LNCAP (cell line): ENCODE measurements around the gene CD55.

Experiments used
- TF ChIP-seq, protein P1 (sequence below): fragments of 450-650 bp; IDR thresholded peaks from 2 replicates; pipeline ENCODE4 v1.5.1; 2017; ENCODE audit warnings: mild to moderate bottlenecking

The CD55 gene

DNA sequence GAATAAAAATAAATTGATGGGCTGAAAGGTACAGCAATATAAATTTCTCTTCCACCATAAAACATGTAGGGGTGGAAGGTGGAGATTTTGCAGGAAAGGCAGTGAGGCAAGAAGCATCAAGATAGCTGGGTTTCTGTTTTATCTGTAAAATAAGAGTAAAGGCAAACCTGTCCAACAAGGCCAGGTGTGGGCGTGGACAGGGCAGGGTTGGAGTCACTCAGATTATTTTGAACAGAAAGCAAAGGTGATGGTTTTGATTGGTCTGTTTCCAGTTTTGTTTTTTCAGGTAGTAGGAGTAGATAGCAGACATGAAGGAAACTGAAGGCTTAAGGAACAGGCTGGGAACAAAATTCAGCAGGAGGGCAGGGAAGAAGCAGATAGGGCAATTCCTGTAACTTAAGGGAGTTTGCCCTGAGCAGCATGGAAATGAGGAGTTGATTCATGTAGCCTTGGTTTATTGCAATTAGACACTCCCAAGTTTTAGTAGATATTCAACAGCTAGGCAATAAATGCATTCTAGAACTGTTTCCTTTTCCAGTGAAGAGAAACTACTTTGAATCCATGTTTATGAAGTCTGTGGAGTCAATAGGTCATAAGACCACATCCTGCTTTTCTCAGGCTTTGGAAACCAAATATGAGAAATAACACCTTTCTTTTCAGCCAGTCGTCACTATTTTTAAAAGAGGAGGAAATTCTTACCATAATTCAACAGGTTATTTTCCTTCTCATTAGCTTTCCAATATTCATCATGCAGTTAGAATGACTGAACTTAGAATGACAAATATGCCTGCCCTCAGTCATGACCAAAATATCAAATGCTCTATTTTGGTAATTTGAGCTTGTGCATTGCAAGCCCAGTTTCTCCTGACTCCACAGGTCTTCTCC lies 38.7 kb upstream of the CD55 start:
- TF ChIP-seq, protein P1, sequence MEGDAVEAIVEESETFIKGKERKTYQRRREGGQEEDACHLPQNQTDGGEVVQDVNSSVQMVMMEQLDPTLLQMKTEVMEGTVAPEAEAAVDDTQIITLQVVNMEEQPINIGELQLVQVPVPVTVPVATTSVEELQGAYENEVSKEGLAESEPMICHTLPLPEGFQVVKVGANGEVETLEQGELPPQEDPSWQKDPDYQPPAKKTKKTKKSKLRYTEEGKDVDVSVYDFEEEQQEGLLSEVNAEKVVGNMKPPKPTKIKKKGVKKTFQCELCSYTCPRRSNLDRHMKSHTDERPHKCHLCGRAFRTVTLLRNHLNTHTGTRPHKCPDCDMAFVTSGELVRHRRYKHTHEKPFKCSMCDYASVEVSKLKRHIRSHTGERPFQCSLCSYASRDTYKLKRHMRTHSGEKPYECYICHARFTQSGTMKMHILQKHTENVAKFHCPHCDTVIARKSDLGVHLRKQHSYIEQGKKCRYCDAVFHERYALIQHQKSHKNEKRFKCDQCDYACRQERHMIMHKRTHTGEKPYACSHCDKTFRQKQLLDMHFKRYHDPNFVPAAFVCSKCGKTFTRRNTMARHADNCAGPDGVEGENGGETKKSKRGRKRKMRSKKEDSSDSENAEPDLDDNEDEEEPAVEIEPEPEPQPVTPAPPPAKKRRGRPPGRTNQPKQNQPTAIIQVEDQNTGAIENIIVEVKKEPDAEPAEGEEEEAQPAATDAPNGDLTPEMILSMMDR, result no peak

DNA sequence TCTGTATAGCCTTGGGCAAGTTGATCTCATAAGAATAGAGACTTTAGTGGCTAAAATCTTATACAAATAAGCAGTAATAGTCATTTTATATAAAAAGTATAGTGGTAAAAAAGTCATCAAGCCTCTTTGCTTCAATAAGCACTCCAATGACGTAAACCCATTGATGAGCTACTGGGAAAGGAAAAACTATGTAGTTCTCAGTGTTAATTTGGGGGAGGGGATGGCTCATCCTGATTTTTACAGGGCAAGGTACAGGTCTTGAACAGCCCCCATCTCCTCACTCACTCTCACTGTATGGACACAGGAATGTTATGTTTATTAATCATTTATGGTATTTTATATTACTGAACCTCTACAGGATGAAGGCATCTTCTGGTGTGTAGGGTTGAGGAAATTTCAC lies 38.1 kb upstream of the CD55 start:
- TF ChIP-seq, protein P1, result no peak

DNA sequence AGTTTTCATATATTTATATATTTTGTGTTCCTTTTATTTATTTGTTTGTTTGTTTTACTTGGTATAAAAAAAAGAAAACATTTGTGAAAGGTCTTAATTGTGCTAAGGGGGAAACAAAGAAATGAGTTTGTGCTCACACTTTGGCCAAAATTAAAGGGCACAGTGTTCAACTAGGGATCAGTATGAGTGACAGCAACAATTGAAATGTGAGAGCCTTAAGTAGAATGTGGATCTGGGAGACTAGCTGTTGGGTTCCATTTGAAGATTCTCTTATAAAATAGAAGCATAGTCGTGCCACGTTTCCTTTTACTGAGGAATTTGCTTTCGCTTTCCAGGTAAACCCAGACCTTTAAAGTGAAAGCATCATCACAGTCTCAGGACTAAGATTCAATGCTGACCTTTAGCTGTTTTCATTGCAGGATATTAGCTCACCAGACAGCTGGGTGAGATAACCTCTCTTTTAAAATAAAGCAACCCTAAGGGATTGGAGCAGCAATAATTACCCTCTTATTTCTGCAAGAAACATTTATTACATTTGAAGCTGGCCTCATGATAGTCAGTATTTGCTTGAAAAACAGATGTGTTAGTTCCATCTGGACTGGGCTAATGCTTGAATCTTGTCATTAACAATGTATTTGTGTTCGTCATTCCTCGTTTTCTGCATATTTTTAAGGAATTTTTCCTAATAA lies 37.1 kb upstream of the CD55 start:
- TF ChIP-seq, protein P1, result no peak

DNA sequence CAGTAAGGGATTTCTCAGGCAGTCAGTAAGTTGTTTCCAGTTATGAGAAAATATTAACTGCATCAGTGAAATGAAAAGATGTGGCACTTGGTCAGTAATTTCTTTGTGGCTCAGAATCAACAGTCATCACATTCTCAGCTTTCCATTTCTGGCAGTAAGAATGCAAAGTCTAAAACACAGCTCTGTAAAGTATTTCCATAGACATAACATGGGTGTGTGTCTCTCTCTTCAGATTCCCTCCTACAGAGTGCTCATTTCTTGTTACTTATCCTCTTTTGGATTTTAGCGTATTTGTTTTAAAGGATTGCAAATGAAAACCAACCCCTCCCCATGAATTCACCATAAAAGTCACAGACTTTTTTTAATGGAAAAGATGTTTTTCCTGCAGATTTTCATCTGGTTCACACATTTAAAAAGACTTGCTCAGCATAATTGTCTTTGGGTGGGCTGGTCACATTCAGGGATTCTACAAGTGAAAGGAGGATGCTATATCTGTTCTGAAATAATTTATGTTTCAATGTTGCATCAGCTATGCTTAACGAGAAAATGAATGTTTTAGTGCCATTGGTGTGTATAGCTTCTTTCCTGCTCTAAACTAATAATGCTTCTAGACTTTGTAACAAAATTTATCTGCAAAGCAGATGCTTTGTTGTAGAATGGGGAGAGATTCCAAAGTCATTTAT lies 34.6 kb upstream of the CD55 start:
- TF ChIP-seq, protein P1, result no peak

DNA sequence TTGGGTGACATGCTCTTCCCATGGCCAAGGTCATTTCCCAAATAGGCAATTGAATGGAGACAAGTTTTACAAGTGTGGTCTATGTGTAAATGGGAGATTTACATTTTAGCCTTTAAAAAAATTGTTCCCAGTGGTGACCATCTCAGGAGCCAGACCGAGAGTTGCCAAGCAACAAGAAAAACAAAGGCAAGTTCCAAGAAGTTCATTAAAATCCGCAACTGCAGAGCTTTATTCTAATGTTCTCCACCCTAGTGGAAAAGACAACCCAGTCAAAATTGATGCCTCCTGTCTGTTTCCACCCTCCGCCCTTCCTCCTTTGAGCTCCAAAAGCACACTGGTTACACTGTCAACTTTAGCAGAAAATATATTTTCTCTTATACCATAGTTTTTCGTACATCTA lies 33.2 kb upstream of the CD55 start:
- TF ChIP-seq, protein P1, result no peak

DNA sequence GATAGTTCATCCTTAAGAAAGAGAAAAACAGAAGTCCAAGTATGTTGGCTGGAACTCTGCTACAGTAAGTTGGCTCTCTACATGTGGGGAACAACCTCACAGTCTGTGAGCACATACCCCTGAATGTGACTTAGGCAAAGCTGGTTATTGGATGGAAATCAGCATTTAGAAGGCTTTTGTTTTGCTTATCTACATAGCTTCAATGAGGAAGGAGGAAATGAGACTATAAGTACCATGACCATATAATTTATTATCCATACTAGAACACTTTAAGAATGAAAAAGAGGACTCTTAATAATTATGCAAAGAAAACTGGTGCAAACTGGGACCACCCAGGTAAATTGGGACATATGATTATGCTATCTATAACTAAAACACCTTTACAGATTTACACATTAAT lies 31.7 kb upstream of the CD55 start:
- TF ChIP-seq, protein P1, result no peak

DNA sequence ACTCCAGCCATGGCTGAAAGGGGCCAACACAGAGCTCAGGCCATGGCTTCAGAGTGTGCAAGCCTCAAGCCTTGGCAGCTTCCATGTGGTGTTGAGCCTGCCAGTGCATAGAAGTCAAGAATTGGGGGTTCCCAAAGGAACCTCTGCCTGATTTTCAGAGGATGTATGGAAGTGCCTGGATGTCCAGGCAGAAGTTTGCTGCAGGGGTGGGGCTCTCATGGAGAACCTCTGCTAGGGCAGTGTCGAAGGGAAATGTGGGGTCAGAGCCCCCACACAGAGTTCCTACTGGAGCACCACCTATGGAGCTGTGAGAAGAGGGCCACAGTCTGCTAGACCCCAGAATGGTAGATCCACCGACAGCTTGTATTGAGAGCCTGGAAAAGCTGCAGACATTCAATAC lies 29.8 kb upstream of the CD55 start:
- TF ChIP-seq, protein P1, result no peak
